GM13976 (cell line): ENCODE measurements around the gene RSRP1.

Experiments used
- DNase-seq: peaks from one replicate; pipeline ENCODE4 v3.0.0; 2012; ENCODE audit warnings: low spot score
- CTCF ChIP-seq: IDR thresholded peaks from 2 replicates; pipeline ENCODE4 v1.5.1; 2012; ENCODE audit warnings: borderline replicate concordance, mild to moderate bottlenecking; ENCODE audit not compliant: insufficient read depth; ENCODE audit errors: extremely low read depth, missing control alignments, control extremely low read depth
- in situ Hi-C: fragments of 300-500 bp; cut with MboI; formaldehyde crosslinking; loops from one replicate; pipeline ENCODE4 v1.12.0; 2022; ENCODE audit warnings: low sequenced_read_pairs, mixed read lengths, inconsistent platforms; ENCODE audit not compliant: unreplicated experiment

The RSRP1 gene

GRCh38 chr1:25222606-25223005, 24.6 kb downstream of the RSRP1 start:
- no peak for TF ChIP-seq CTCF
- in situ Hi-C loops: no loop called here
- DNase-seq: no peak

- DNase-seq: no peak
- in situ Hi-C loops: no loop called here
Measured at GRCh38 chr1:25220666-25221065, 26.6 kb downstream of the RSRP1 start.

GRCh38 chr1:25219661-25220251, 27.5 kb downstream of the RSRP1 start:
- in situ Hi-C loops: no loop called here
- TF ChIP-seq CTCF: no peak
- no peak for DNase-seq

More at GRCh38 chr1:25220666-25221065, 26.6 kb downstream of the RSRP1 start:
- TF ChIP-seq CTCF: no peak

GRCh38 chr1:25217598-25218232, 29.5 kb downstream of the RSRP1 start:
- no peak for DNase-seq
- in situ Hi-C loops: no loop called here
- no peak for TF ChIP-seq CTCF

GRCh38 chr1:25217015-25217414, 30.2 kb downstream of the RSRP1 start:
- DNase-seq: no peak
- TF ChIP-seq CTCF: no peak
- in situ Hi-C loops: no loop called here

- in situ Hi-C loops: no loop called here
- DNase-seq: no peak
- TF ChIP-seq CTCF: no peak
Measured at GRCh38 chr1:25216123-25216522, 31.1 kb downstream of the RSRP1 start.
